Muscle layer of colon (tissue), 2 donors: Measurements from ENCODE around the gene C1orf159.
A peak's percentile ranks its signal among the peaks of the same experiment; 100 is the strongest.

Experiments used
- H3K27ac ChIP-seq: one replicate; pipeline ENCODE4 v1.7.0; 2013; ENCODE audit warnings: low read depth, mild to moderate bottlenecking, low read length, moderate library complexity
- H3K27me3 ChIP-seq, 2 donors: one replicate each; pipeline ENCODE4 v1.7.0; 2013; ENCODE audit warnings: low read length in 2 of 2, mild to moderate bottlenecking in 2 of 2; ENCODE audit not compliant: insufficient read depth in 2 of 2, control insufficient read depth in 1 of 2
- H3K36me3 ChIP-seq: one replicate; pipeline ENCODE4 v1.7.0; 2013; ENCODE audit warnings: mild to moderate bottlenecking, low read length; ENCODE audit not compliant: insufficient read depth
- H3K4me1 ChIP-seq: one replicate; pipeline ENCODE4 v1.7.0; 2013; ENCODE audit warnings: mild to moderate bottlenecking, low read length; ENCODE audit not compliant: insufficient read depth
- H3K4me3 ChIP-seq, 2 donors: one replicate each; pipeline ENCODE4 v1.7.0; 2013; ENCODE audit warnings: low read length in 2 of 2, low read depth in 1 of 2, mild to moderate bottlenecking in 1 of 2, moderate library complexity in 1 of 2
- H3K9ac ChIP-seq: one replicate; pipeline ENCODE4 v1.7.0; 2013; ENCODE audit warnings: low read length
- H3K9me3 ChIP-seq: one replicate; pipeline ENCODE4 v1.7.0; 2013; ENCODE audit warnings: mild to moderate bottlenecking, low read length
- donor health status: abdominal sarcoma.
- donor health status: Adenocarcinoma of cecum.

Gene C1orf159

GRCh38 chr1:1038694-1039093 lies 77.2 kb downstream of the C1orf159 start:
- H3K9me3 ChIP-seq = no peaks in the 10 kb centered on the region
- no peaks in the 10 kb centered on the region for H3K36me3 ChIP-seq
- H3K9ac ChIP-seq = no peak overlapping the region
- H3K27ac ChIP-seq = no peak overlapping the region
- peaks cover 6% of the 10 kb centered on the region for H3K4me1 ChIP-seq
- H3K27me3 ChIP-seq = peaks cover 0 to 33% of the 10 kb centered on the region in 2 donors
- no peak overlapping the region for H3K4me3 ChIP-seq

DNA sequence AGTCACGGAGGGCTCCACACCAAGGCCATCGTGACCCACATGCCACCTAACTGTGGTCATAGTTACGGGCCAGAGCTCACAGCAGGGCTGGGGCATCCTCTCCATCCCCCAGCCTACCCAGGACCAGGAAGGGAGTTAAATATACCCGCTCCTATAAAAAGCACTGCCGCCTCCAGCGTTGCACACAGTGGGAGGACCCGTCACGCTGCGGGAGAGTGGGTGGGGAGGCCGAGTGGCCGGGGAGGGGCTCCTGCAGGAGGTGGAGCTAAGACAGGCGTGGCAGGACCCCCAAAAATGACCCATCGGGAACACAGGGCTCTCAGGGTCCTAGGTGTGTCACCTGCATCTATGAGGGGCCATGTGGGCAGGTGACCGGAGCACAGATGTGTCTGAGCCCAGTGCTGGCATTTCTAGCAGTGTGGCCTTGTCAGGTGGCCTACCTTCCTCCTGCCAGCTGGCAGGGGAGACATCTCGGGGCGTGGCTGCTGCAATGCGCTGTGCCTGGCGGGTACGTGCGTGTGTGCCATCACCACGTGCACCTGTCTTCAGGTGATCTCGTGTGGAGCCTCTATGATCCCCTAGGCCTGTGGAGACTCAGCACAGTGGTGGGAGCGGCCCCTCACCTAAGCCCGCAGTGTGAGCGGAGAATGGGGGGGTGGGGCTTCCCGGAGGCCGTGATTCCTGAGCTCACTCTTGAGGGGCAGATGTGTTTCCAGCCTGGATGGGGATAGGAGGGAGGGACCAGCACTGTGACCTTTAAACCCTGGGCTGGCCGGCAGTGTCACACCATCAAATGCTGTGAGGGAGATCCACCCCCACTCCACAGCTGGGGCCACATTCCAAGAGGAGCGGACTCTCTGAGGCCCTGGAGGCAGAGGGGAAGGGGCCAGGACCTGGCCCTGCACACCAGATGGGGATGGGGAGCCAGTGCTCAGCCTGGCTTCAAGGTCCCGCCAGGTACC lies 78.2 kb downstream of the C1orf159 start:
- Histone ChIP-seq H3K27ac (no peak overlapping the region), H3K4me3 (no peak overlapping the region), H3K27me3 (peaks cover 0 to 41% of the 10 kb centered on the region in 2 donors), H3K9ac (no peak overlapping the region), H3K36me3 (no peaks in the 10 kb centered on the region), H3K4me1 (peaks cover 6% of the 10 kb centered on the region), H3K9me3 (no peaks in the 10 kb centered on the region)

DNA sequence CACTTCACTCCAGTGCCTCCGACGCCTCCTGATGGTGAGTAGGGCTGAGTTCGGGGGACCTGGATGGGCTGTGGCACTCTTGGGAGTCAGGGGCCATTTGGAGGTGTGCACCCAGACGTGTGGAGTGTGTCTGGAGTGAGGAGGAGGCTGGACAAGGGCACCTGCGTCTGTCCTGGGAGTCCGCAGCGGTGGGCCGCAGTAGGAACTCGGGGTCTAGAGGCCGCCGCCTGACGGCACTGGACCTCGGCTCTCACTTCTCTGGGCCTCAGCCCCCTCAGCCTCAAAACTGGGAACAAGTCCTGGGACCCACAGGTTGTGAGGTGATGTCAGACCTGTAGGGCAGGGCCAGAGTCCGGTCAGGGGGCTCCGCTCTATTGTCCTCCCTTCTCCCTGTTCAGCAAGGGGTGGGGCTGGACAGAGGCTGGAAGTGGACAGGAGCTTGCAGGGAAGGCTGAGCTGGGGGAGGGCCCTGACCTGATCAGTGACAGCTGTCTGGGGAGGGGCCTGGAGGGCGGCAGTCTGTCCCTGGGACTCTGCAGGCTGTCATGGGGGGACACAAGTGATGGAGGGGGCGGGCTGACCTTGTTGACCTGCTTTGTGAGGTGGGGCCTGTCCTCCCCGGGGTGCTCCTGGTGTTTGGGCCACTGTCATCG lies 80.5 kb downstream of the C1orf159 start:
- Histone ChIP-seq H3K4me3 (no peak overlapping the region), H3K9me3 (no peaks in the 10 kb centered on the region), H3K9ac (no peak overlapping the region), H3K4me1 (peaks cover 6% of the 10 kb centered on the region), H3K27ac (no peak overlapping the region), H3K36me3 (no peaks in the 10 kb centered on the region), H3K27me3 (peaks cover 0 to 48% of the 10 kb centered on the region in 2 donors)

GRCh38 chr1:1034439-1034781 lies 81.5 kb downstream of the C1orf159 start:
- H3K9ac ChIP-seq = no peak overlapping the region
- H3K4me1 ChIP-seq = no peaks in the 10 kb centered on the region
- H3K4me3 ChIP-seq = no peak overlapping the region
- H3K9me3 ChIP-seq = no peaks in the 10 kb centered on the region
- H3K27me3 ChIP-seq = peaks cover 0 to 41% of the 10 kb centered on the region in 2 donors
- no peak overlapping the region for H3K27ac ChIP-seq
- no peaks in the 10 kb centered on the region for H3K36me3 ChIP-seq

DNA sequence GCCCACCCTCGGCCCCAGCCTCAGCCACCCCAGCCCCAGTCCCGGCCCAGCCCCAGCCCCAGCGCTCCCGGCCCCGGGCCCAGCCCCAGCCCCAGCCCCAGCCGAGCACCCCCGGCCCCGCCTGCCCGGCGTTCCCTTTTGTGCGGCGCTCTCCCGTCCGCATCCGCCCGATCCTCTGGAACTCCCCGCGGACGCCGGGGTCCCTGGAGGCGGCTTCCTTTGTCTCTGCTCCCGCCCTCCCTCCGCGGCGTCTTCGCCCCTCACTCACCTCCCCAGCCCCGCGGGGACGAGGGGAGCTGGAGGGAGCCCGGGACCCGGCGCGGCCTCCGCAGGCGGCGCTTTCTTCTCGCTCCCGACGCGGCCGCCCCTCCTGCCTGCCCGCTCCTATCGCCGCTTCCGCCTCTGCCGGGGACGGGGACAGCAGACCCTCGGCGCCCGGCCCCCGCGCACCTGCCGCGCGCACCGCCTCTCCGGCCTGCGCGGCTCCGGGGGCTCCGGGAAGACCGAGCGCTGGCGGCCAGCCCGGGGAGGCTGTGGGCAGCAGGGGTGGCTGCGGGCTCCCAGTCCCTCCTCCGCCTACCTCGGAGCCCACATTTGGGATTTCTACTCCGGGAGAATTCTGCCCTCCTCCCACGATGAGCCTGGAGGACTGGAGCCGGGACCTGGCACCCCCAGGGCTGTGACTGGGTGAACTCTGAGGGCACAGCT lies 82.0 kb downstream of the C1orf159 start:
- no peaks in the 10 kb centered on the region for H3K36me3 ChIP-seq
- H3K9me3 ChIP-seq = no peaks in the 10 kb centered on the region
- H3K9ac ChIP-seq = no peak overlapping the region
- H3K4me3 ChIP-seq = peak overlapping the region in 1 of 2 donors; percentile 27
- H3K27me3 ChIP-seq = peaks cover 0 to 41% of the 10 kb centered on the region in 2 donors
- H3K27ac ChIP-seq = no peak overlapping the region
- no peaks in the 10 kb centered on the region for H3K4me1 ChIP-seq

- Histone ChIP-seq H3K9me3 (no peaks in the 10 kb centered on the region), H3K4me1 (no peaks in the 10 kb centered on the region), H3K27ac (no peak overlapping the region), H3K27me3 (peaks cover 0 to 41% of the 10 kb centered on the region in 2 donors), H3K9ac (no peak overlapping the region), H3K36me3 (no peaks in the 10 kb centered on the region), H3K4me3 (peak overlapping the region; percentile 9 to 32)
Observed at GRCh38 chr1:1033009-1033587, 82.8 kb downstream of the C1orf159 start.

GRCh38 chr1:1032424-1032823 lies 83.5 kb downstream of the C1orf159 start:
- no peak overlapping the region for H3K9ac ChIP-seq
- H3K36me3 ChIP-seq = no peaks in the 10 kb centered on the region
- H3K4me1 ChIP-seq = no peaks in the 10 kb centered on the region
- no peak overlapping the region for H3K4me3 ChIP-seq
- H3K27me3 ChIP-seq = peaks cover 0 to 36% of the 10 kb centered on the region in 2 donors
- H3K27ac ChIP-seq = no peak overlapping the region
- no peaks in the 10 kb centered on the region for H3K9me3 ChIP-seq
